GM10266 (cell line): ENCODE measurements around the gene NYAP2.

Source experiments
- DNase-seq: peaks from one replicate; pipeline ENCODE4 v3.0.0; 2012; ENCODE audit errors: extremely low spot score
- TF ChIP-seq, protein P1 (sequence below): IDR thresholded peaks from 2 replicates; pipeline ENCODE4 v1.5.1; 2012; ENCODE audit warnings: mild to moderate bottlenecking, low read depth; ENCODE audit not compliant: control insufficient read depth, insufficient read depth; ENCODE audit errors: missing control alignments

NYAP2 gene

GRCh38 chr2:225425284-225425683 lies 25.8 kb downstream of the NYAP2 start:
- TF ChIP-seq, protein P1, sequence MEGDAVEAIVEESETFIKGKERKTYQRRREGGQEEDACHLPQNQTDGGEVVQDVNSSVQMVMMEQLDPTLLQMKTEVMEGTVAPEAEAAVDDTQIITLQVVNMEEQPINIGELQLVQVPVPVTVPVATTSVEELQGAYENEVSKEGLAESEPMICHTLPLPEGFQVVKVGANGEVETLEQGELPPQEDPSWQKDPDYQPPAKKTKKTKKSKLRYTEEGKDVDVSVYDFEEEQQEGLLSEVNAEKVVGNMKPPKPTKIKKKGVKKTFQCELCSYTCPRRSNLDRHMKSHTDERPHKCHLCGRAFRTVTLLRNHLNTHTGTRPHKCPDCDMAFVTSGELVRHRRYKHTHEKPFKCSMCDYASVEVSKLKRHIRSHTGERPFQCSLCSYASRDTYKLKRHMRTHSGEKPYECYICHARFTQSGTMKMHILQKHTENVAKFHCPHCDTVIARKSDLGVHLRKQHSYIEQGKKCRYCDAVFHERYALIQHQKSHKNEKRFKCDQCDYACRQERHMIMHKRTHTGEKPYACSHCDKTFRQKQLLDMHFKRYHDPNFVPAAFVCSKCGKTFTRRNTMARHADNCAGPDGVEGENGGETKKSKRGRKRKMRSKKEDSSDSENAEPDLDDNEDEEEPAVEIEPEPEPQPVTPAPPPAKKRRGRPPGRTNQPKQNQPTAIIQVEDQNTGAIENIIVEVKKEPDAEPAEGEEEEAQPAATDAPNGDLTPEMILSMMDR = no peak
- no peak for DNase-seq

- no peak for DNase-seq
Measured at GRCh38 chr2:225428360-225428759, 28.9 kb downstream of the NYAP2 start.

DNA sequence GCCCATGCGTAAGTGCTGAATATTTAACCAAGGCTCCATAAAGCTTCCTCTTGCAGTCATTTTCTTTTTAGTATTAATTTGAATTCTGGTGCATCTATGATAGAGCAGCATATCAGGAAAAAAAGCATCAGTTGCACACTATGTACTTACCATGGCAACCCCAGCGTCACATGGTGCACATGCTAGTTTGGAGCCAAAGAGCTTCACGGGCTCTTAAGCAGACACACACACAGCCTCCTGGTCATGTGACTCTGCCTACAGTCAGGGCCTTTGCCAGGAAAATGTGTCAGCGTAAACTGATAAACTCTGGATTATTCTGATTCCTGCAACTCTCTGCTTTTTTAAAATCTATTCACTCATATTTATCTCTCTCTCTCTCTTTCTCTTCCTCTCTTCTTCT lies 30.2 kb downstream of the NYAP2 start:
- no peak for DNase-seq
- TF ChIP-seq, protein P1 = no peak

More at GRCh38 chr2:225428360-225428759, 28.9 kb downstream of the NYAP2 start:
- TF ChIP-seq, protein P1 = no peak

- TF ChIP-seq, protein P1 = no peak
- no peak for DNase-seq
Measured at GRCh38 chr2:225431105-225431863, 31.8 kb downstream of the NYAP2 start.

- TF ChIP-seq, protein P1 = no peak
- DNase-seq = no peak
Measured at GRCh38 chr2:225434014-225434413, 34.5 kb downstream of the NYAP2 start.

- no peak for DNase-seq
- TF ChIP-seq, protein P1 = no peak
Measured at GRCh38 chr2:225437319-225437718, 37.8 kb downstream of the NYAP2 start.

DNA sequence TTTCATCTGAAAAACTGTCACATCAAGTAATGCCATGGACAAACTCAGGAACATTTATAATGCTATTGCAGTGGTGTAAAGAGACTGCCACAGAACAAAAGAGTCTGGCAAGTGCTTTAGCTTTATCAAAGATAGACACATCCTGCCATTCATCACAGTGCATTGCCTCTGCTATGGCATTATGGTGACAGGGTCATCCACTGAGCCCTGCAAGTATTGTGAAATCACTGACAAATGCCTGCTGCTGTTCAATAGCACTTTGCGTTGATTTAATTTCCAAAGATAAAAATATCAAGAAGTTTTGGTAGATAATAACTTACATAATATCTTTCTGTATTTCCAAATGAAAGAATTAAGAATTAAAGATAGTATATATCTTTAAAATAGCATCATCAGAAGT lies 38.7 kb downstream of the NYAP2 start:
- no peak for DNase-seq
- TF ChIP-seq, protein P1 = no peak
